ENCODE results near the gene WASL.
"Not testable (repeated sequence)": the region's sequence is repeated elsewhere in the genome, so short reads cannot be mapped to it uniquely, and the experiment has no call there.

The WASL gene

GRCh38 chr7:123725586-123726171, 23.1 kb downstream of the WASL start:
- no peak for TF ChIP-seq CTCF (conservative IDR thresholded peaks at IDR 0.05; ENCODE audit: low read depth, low read length)
- DNase-seq (ENCODE audit: low read depth): no peak
- no peak overlapping the region for H3K4me3 ChIP-seq (ENCODE audit: low read length)

GRCh38 chr7:123724817-123725253, 24.0 kb downstream of the WASL start:
- no peak for DNase-seq (ENCODE audit: low read depth)
- H3K4me3 ChIP-seq (ENCODE audit: low read length): no peak overlapping the region
- no peak for TF ChIP-seq CTCF (conservative IDR thresholded peaks at IDR 0.05; ENCODE audit: low read depth, low read length)

- DNase-seq (ENCODE audit: low read depth): no peak
- no peak for TF ChIP-seq CTCF (conservative IDR thresholded peaks at IDR 0.05; ENCODE audit: low read depth, low read length)
- H3K4me3 ChIP-seq (ENCODE audit: low read length): no peak overlapping the region
These were observed 24.9 kb downstream of the WASL start for GRCh38 chr7:123723913-123724312.

- not testable (repeated sequence) for H3K4me3 ChIP-seq (ENCODE audit: low read length); DNase-seq (ENCODE audit: low read depth)
These were observed 28.3 kb downstream of the WASL start for GRCh38 chr7:123720527-123720926.

GRCh38 chr7:123719197-123719721, 29.5 kb downstream of the WASL start:
- TF ChIP-seq CTCF (conservative IDR thresholded peaks at IDR 0.05; ENCODE audit: low read depth, low read length): no peak
- no peak overlapping the region for H3K4me3 ChIP-seq (ENCODE audit: low read length)
- DNase-seq (ENCODE audit: low read depth): no peak

GRCh38 chr7:123718773-123719172, 30.0 kb downstream of the WASL start:
- H3K4me3 ChIP-seq (ENCODE audit: low read length): no peak overlapping the region
- no peak for TF ChIP-seq CTCF (conservative IDR thresholded peaks at IDR 0.05; ENCODE audit: low read depth, low read length)
- no peak for DNase-seq (ENCODE audit: low read depth)

- DNase-seq (ENCODE audit: low read depth): no peak
- no peak for TF ChIP-seq CTCF (conservative IDR thresholded peaks at IDR 0.05; ENCODE audit: low read depth, low read length)
- no peak overlapping the region for H3K4me3 ChIP-seq (ENCODE audit: low read length)
These were observed 31.1 kb downstream of the WASL start for GRCh38 chr7:123717689-123718088.

All from retinal pigment epithelial cell (primary cell).